ENCODE measurements around the gene CORO7. TPM values are rescaled to one million over a fixed set of nuclear protein-coding genes. Genes with fewer than 3 reads are reported as not detected.
A peak's percentile ranks its signal among the peaks of the same experiment; 100 is the strongest.

Gene CORO7
- total RNA-seq, 4 donors from 2014 or later = 46.8 to 330 (median 58.1) TPM

GRCh38 chr16:4372001-4372577 lies 44.3 kb downstream of the CORO7 start:
- H3K36me3 ChIP-seq = no peaks in the 10 kb centered on the region
- H3K4me3 ChIP-seq = peak overlapping the region; percentile 52 to 67 (median 58)
- TF ChIP-seq, protein P1, sequence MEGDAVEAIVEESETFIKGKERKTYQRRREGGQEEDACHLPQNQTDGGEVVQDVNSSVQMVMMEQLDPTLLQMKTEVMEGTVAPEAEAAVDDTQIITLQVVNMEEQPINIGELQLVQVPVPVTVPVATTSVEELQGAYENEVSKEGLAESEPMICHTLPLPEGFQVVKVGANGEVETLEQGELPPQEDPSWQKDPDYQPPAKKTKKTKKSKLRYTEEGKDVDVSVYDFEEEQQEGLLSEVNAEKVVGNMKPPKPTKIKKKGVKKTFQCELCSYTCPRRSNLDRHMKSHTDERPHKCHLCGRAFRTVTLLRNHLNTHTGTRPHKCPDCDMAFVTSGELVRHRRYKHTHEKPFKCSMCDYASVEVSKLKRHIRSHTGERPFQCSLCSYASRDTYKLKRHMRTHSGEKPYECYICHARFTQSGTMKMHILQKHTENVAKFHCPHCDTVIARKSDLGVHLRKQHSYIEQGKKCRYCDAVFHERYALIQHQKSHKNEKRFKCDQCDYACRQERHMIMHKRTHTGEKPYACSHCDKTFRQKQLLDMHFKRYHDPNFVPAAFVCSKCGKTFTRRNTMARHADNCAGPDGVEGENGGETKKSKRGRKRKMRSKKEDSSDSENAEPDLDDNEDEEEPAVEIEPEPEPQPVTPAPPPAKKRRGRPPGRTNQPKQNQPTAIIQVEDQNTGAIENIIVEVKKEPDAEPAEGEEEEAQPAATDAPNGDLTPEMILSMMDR (IDR thresholded peaks at IDR 0.05) = no peak
- TF ChIP-seq EP300 (IDR thresholded peaks at IDR 0.05; ENCODE audit: low read depth) (no peak), POLR2A (IDR thresholded peaks at IDR 0.05) (no peak), POLR2AphosphoS5 (IDR thresholded peaks at IDR 0.05) (no peak)
- peaks cover 23 to 58% (median 46%) of the 10 kb centered on the region in 4 donors for H3K4me1 ChIP-seq
- intact Hi-C loops (cut with DNase I; ENCODE audit: low total_unique reads) (no loop called here), in situ Hi-C loops (cut with MboI; ENCODE audit: low pct_ligation_motif_present in 1 of 4, low pct_unique_long_range_greater_than_20kb in 1 of 4, low sequenced_read_pairs in 3 of 4) (no loop called here)
- H3K9me3 ChIP-seq = no peaks in the 10 kb centered on the region
- no peaks in the 10 kb centered on the region for H3K27me3 ChIP-seq
- DNase-seq = no peak
- H3K27ac ChIP-seq = peak overlapping the region; percentile 78 to 92 (median 83)
- 35% methylated on average over 6 of the region's 43 CpGs; no CpG with 5 or more reads in 1 of the 2 donors for WGBS, 2 donors (ENCODE audit: low coverage in 1 of 2)

DNA sequence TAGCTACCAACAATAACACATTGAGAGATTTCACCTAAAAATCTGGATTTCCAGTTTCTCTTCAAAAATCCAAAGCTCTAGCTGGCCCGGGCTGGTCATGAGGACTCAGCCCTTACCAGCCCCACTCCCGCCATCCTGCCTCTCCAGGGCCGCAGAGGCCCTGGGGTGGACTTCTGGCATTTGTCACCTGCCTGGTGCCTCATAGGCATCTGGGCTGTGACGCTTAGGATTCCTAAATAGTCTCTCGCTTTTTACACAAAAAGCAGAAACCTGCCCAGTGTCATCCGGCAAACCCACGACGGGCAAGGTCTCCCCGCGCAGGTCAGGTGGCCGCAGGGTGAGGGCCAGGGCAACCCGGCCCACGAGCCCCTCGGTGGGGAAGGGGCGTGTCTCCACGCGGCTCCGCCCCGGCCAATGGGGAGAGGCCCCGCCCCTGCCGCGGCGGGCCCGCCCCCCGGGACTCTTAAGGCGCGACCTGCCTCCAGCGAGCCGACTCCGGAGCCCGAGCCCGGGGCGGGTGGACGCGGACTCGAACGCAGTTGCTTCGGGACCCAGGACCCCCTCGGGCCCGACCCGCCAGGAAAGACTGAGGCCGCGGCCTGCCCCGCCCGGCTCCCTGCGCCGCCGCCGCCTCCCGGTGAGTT lies 44.9 kb downstream of the CORO7 start, which contains the start of gene VASN:
Gene VASN, plus strand, starts transcription at position 492 of the 644 bp plus-strand sequence. CDS start 9,030 bp downstream, outside the sequence.
- H3K9me3 ChIP-seq = no peaks in the 10 kb centered on the region
- H3K4me1 ChIP-seq = peaks cover 23 to 52% (median 42%) of the 10 kb centered on the region in 4 donors
- TF ChIP-seq POLR2AphosphoS5 (IDR thresholded peaks at IDR 0.05) = peak; percentile 95 to 97 (median 97)
- TF ChIP-seq POLR2A (IDR thresholded peaks at IDR 0.05) = peak; percentile 83
- TF ChIP-seq, protein P1 (IDR thresholded peaks at IDR 0.05) = no peak
- DNase-seq = peak; percentile 77
- in situ Hi-C loops (cut with MboI; ENCODE audit: low pct_ligation_motif_present in 1 of 4, low pct_unique_long_range_greater_than_20kb in 1 of 4, low sequenced_read_pairs in 3 of 4) (no loop called here), intact Hi-C loops (cut with DNase I; ENCODE audit: low total_unique reads) (no loop called here)
- H3K27ac ChIP-seq = peak within 1 kb of the TSS; percentile 78 to 92 (median 83)
- H3K36me3 ChIP-seq = no peaks in the 10 kb centered on the region
- H3K27me3 ChIP-seq = no peaks in the 10 kb centered on the region
- WGBS, 2 donors (ENCODE audit: low coverage in 1 of 2) = 19% methylated on average over 10 of the region's 50 CpGs; no CpG with 5 or more reads in 1 of the 2 donors
- peak within 1 kb of the TSS; percentile 52 to 67 (median 58) for H3K4me3 ChIP-seq

GRCh38 chr16:4370570-4371356 lies 45.6 kb downstream of the CORO7 start:
- Histone ChIP-seq H3K4me1 (peaks cover 21 to 45% (median 37%) of the 10 kb centered on the region in 4 donors), H3K27ac (peak overlapping the region; percentile 78 to 92 (median 83)), H3K36me3 (no peaks in the 10 kb centered on the region), H3K9me3 (no peaks in the 10 kb centered on the region), H3K4me3 (peak overlapping the region in 1 of 4 donors; percentile 60), H3K27me3 (no peaks in the 10 kb centered on the region)
- intact Hi-C loops (cut with DNase I; ENCODE audit: low total_unique reads) (no loop called here), in situ Hi-C loops (cut with MboI; ENCODE audit: low pct_ligation_motif_present in 1 of 4, low pct_unique_long_range_greater_than_20kb in 1 of 4, low sequenced_read_pairs in 3 of 4) (no loop called here)
- 63 to 80% methylated on average over 1 to 12 of the region's 14 CpGs for WGBS, 2 donors (ENCODE audit: low coverage in 1 of 2)
- TF ChIP-seq POLR2AphosphoS5 (IDR thresholded peaks at IDR 0.05) (peak in 2 of 3 donors; percentile 17 to 21), POLR2A (IDR thresholded peaks at IDR 0.05) (no peak)
- DNase-seq = peak; percentile 57

DNA sequence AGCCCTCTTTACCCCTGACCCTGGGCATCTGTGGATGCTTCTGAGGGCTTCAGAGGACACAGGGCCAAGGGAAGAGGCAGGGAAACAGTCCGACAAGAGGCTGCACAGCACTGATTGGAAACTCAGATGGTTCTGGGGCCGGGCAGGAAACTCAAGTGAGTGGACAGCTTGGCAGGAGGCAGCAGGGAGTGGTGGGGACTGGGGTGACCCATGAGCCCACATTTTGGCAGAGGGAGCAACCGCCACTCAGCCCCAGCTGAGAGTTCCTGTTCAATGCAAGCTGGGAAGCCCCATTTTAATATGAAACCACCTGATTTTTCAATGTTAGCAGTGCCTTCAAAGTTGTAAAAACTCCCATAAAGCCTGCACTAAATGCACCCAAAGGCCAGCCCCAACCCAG lies 46.2 kb downstream of the CORO7 start:
- Histone ChIP-seq H3K27me3 (no peaks in the 10 kb centered on the region), H3K36me3 (no peaks in the 10 kb centered on the region), H3K4me1 (peaks cover 17 to 39% (median 32%) of the 10 kb centered on the region in 4 donors), H3K9me3 (no peaks in the 10 kb centered on the region), H3K27ac (peak overlapping the region; percentile 78 to 92 (median 83)), H3K4me3 (no peak overlapping the region)
- intact Hi-C loops (cut with DNase I; ENCODE audit: low total_unique reads) (no loop called here), in situ Hi-C loops (cut with MboI; ENCODE audit: low pct_ligation_motif_present in 1 of 4, low pct_unique_long_range_greater_than_20kb in 1 of 4, low sequenced_read_pairs in 3 of 4) (no loop called here)
- TF ChIP-seq POLR2AphosphoS5 (IDR thresholded peaks at IDR 0.05) (no peak), EP300 (IDR thresholded peaks at IDR 0.05; ENCODE audit: low read depth) (no peak), POLR2A (IDR thresholded peaks at IDR 0.05) (no peak)
- TF ChIP-seq, protein P1 (IDR thresholded peaks at IDR 0.05) = no peak
- 70% methylated on average over 3 of the region's 3 CpGs; no CpG with 5 or more reads in 1 of the 2 donors for WGBS, 2 donors (ENCODE audit: low coverage in 1 of 2)
- no peak for DNase-seq

All from transverse colon (tissue), 4 donors.